Mucosa of descending colon (tissue), 3 donors: Measurements from ENCODE around the gene ELMOD1. TPM values are rescaled to one million over a fixed set of nuclear protein-coding genes. Genes with fewer than 3 reads are reported as not detected.

Experiments used
- ATAC-seq: fragments of 200-7000 bp; cut with Tn5 transposase; one replicate; pipeline ENCODE4 v1.9.1; 2020; ENCODE audit warnings: mild to moderate bottlenecking, moderate library complexity
- DNase-seq, 3 donors: peaks; one replicate each; pipeline ENCODE4 v3.0.0-alpha.2; 2020
- H3K36me3 ChIP-seq: fragments of 200-600 bp; one replicate; pipeline ENCODE4 v1.8.0; 2021; ENCODE audit warnings: low read depth, mild to moderate bottlenecking
- H3K4me1 ChIP-seq: fragments of 200-600 bp; one replicate; pipeline ENCODE4 v1.8.0; 2021; ENCODE audit warnings: low read depth, mild to moderate bottlenecking
- H3K4me3 ChIP-seq: fragments of 200-600 bp; one replicate; pipeline ENCODE4 v1.8.0; 2021; ENCODE audit warnings: mild to moderate bottlenecking
- H3K9me3 ChIP-seq: fragments of 200-600 bp; one replicate; pipeline ENCODE4 v1.8.0; 2021; ENCODE audit warnings: mild to moderate bottlenecking
- intact Hi-C, 2 donors: fragments of 100-400 bp; cut with DNase I in 1 of 2; cut with micrococcal nuclease in 1 of 2; formaldehyde crosslinking; loops; one replicate each; pipeline versions ENCODE4 v1.11.0 to v1.11.1; 2022; cut with DNase I, micrococcal nuclease
- total RNA-seq, 3 donors: library from RNA; stranded (reverse); fragmentation: NEBNext Ultra II Directional in 2 of 3; extraction: Animal tissue kit (Norgen Biotek cat#: 25700) in 2 of 3; gene quantifications; one replicate each; pipeline versions ENCODE4 v1.2.1 to v1.2.4, GENCODE V29; 2021 to 2023
- TF ChIP-seq, protein P1 (sequence below): fragments of 200-600 bp; IDR thresholded peaks from one replicate; pipeline ENCODE4 v1.8.0; 2022; ENCODE audit warnings: antibody characterized with exemption, mild to moderate bottlenecking
- donor health status: DM: no; HTN: no; CAD: no; lungs with moderate emphysema.
- donor health status: DM: no; HTN: no; CAD: no.
- donor health status: DM: no; HTN: yes; CAD: no.

Gene ELMOD1
- total RNA-seq, 3 donors from 2014 or later: 0.31 to 0.57 TPM; not detected in 1

DNA sequence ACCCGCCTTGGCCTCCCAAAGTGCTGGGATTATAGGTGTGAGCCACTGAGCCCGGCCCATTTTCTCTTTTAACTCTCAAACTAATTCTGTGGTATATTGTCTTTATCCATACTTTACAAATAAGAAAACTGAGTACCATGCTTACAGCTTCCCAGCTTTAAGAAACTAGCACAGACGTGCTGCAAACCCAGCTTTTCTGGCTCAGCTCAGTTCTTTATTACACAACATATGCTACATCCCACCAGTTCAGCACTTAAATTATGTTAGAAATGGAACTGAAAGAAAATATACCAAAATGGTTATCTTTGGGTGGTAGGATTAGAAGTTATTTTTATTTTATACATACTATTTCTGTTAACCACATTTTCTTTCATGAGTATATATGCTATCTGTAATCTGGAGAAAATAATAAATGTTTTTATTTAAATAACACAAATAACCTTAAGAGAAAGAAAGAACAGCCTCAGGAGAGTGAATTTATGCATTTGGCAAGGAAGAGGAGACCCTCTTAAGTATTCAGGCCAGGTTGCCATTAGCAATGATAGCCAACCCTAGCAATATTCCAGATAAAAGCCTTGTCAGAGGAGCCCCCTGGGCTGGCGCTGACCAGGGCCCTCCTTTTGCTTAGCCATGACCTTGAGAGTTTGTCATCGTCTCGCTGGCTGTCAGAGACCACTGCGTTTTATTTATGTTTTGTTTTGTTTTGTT, 87.1 kb downstream of the ELMOD1 start:
- no peak overlapping the region for H3K4me3 ChIP-seq
- intact Hi-C loops: no loop called here
- no peak for DNase-seq
- TF ChIP-seq, protein P1, sequence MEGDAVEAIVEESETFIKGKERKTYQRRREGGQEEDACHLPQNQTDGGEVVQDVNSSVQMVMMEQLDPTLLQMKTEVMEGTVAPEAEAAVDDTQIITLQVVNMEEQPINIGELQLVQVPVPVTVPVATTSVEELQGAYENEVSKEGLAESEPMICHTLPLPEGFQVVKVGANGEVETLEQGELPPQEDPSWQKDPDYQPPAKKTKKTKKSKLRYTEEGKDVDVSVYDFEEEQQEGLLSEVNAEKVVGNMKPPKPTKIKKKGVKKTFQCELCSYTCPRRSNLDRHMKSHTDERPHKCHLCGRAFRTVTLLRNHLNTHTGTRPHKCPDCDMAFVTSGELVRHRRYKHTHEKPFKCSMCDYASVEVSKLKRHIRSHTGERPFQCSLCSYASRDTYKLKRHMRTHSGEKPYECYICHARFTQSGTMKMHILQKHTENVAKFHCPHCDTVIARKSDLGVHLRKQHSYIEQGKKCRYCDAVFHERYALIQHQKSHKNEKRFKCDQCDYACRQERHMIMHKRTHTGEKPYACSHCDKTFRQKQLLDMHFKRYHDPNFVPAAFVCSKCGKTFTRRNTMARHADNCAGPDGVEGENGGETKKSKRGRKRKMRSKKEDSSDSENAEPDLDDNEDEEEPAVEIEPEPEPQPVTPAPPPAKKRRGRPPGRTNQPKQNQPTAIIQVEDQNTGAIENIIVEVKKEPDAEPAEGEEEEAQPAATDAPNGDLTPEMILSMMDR: no peak
- no peak for ATAC-seq
- no peaks in the 10 kb centered on the region for H3K9me3 ChIP-seq
- H3K4me1 ChIP-seq: no peaks in the 10 kb centered on the region
- H3K36me3 ChIP-seq: no peaks in the 10 kb centered on the region

DNA sequence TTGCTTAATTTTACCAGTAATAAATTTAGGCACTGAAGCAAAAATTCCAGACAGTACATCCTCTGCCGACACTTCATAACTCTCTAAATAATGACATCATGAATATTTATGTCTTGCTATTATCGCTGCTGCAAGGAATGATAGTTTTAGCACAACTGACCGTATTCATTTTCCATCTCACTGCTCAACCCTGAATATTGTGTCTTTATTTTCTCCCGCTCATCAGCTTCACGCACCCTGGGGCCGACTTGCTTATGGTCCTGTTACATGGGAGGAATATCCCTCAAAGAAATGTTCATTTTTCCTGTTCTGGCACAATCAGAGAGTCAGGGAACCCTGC, 87.7 kb downstream of the ELMOD1 start:
- ATAC-seq: no peak
- Histone ChIP-seq H3K4me1 (no peaks in the 10 kb centered on the region), H3K4me3 (no peak overlapping the region), H3K36me3 (no peaks in the 10 kb centered on the region), H3K9me3 (no peaks in the 10 kb centered on the region)
- intact Hi-C loops: no loop called here
- DNase-seq: no peak
- TF ChIP-seq, protein P1: no peak

DNA sequence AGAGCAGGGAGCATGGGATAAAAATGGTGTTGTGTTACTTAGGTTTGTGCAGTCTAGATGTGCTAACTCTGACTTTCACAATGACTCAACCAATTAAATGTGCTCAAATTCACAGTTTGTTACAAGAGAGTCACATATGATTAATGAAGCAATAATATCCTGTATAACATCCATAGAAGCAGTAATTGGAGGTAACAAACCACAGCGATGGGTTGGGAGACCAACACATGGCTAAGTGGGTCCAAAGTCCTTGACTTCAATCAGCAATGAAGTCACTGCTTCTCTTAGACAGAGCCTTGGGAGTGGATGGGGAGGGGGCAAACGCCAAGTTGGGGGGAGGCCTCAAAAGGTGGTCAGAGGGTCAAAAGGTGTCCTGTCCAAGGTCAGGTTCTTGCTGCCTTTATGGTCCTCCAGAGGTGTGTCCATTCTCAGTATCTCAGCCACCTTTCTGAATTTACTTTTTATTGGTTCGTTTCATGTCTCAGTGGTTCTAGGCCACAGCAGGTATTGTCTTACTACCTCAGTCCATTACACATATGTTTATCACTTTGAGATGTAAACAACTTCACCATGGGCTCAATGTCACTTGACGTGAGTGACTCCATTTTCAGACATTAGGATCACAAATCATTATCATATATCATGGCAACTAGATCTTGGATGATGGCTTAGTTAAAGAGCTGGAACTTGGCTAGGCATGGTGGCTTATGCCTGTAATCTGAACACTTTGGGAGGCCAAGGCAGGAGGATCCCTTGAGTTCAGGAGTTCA, 88.5 kb downstream of the ELMOD1 start:
- Histone ChIP-seq H3K9me3 (no peaks in the 10 kb centered on the region), H3K36me3 (no peaks in the 10 kb centered on the region), H3K4me1 (no peaks in the 10 kb centered on the region), H3K4me3 (no peak overlapping the region)
- DNase-seq (no peak), ATAC-seq (no peak)
- TF ChIP-seq, protein P1: no peak
- intact Hi-C loops: loop anchor here in 1 of 2 donors (10.0 kb wide), 1 partner anchor 105 kb away; no protein-coding TSS in a partner anchor

DNA sequence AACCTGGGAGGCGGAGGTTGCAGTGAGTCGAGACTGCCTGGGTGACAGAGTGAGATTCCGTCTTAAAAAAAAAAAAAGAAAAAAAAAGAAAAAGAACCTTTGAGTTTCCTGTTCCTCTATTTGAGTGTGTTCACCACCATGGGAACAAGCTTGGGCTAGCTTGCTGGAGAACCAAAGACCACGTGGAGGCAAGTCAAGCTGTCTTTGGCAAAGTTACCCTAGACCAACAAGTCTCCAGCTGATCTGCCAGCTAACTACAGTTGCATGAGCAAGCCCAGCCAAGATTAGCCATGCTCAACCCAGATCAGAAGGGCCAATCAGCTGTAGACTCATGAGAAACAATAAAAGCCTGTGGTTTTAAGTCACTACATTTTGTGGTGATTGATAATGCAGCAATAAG, 91.2 kb downstream of the ELMOD1 start:
- no peaks in the 10 kb centered on the region for H3K36me3 ChIP-seq
- no peak for DNase-seq

DNA sequence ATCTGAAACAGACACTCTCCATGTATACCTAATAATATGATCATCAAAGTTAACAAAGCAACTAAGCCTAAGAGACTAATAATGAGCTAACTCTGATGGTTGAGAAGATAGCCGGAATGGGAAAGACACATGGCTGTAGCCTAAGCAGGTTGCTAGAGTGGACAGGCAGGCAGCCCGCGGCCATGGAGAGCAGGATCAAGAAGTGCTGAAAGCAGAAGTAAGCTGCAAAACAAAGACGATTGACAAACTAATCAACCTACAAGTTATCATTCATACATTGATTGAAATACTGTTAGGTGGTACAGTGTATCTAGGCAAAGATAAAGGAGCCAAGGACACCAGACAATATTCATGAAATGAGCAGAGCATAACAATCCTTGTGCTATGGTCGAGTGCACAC, 91.6 kb downstream of the ELMOD1 start:
- intact Hi-C loops: loop anchor here in 1 of 2 donors (10.0 kb wide), 1 partner anchor 108 kb away; no protein-coding TSS in a partner anchor
- ATAC-seq (no peak), DNase-seq (no peak)
- TF ChIP-seq, protein P1: no peak
- H3K4me1 ChIP-seq: no peaks in the 10 kb centered on the region
- no peaks in the 10 kb centered on the region for H3K9me3 ChIP-seq
- H3K4me3 ChIP-seq: no peak overlapping the region
- no peaks in the 10 kb centered on the region for H3K36me3 ChIP-seq

More for the DNA sequence above, 91.2 kb downstream of the ELMOD1 start:
- intact Hi-C loops: loop anchor here in 1 of 2 donors (10.0 kb wide), 1 partner anchor 107 kb away; no protein-coding TSS in a partner anchor
- ATAC-seq: no peak
- TF ChIP-seq, protein P1: no peak
- no peaks in the 10 kb centered on the region for H3K9me3 ChIP-seq
- no peaks in the 10 kb centered on the region for H3K4me1 ChIP-seq
- H3K4me3 ChIP-seq: no peak overlapping the region
